HTR-8/SVneo (cell line): Measurements from ENCODE around the gene TBC1D5.
"Not testable (repeated sequence)": the region's sequence is repeated elsewhere in the genome, so short reads cannot be mapped to it uniquely, and the experiment has no call there.

ENCODE experiments used
- DNase-seq: peaks from one replicate; pipeline ENCODE4 v3.0.0; 2011; ENCODE audit warnings: low spot score, mixed read lengths; ENCODE audit not compliant: insufficient read length
- FAIRE-seq: peaks from 2 replicates; lab custom pipeline; 2011; peaks lifted over from hg19 to GRCh38; lab: Jason Lieb, UNC

TBC1D5 gene

DNA sequence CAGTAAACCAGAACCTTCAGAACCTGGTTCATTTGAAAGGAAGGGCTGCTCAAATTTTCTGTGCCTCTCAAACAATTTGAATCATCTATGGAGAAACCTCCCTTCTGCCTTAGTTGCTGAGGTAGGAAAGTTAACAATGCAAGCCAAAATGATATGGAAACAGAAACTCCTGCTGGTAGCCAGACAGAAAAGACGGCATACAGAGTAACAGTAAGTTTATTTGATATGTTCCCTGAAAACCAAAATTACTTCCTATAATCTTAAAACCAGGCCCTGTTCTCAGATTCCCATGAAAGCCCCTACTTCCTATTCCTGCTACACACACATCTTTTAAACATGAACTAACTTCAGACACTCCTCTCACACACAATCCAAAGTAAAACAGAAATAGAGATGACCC, 86.2 kb downstream of the TBC1D5 start:
- FAIRE-seq (no peak), DNase-seq (no peak)

DNA sequence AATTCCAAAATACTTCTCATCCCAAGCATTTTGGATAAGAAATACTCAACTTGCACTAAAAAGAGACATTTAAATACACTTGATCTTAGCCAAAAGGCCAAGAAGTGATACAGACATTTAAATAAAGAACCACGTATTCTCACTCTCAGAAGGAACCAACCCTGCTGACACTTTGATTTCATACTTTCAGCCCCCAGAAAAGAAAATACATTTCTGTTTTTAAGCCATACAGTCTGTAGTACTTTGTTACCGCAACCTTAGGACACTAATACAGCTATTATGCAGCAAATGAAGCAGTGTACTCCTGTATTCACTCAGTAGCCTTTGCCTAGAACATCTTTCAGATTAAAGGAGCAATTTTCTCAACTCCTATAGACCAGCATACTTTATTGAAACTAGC, 86.7 kb downstream of the TBC1D5 start:
- no peak for FAIRE-seq
- DNase-seq = no peak

DNA sequence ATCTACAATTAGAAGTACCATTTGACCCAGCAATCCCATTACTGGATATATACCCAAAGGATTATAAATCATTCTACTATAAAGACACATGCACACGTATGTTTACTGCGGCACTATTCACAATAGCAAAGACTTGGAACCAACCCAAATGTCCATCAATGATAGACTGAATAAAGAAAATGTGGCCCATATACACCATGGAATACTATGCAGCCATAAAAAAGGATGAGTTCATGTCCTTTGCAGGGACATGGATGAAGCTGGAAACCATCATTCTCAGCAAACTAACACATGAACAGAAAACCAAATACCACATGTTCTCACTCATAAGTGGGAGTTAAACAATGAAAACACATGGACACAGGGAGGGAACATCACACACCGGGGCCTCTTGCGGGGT, 92.7 kb downstream of the TBC1D5 start:
- not testable (repeated sequence) for FAIRE-seq

DNA sequence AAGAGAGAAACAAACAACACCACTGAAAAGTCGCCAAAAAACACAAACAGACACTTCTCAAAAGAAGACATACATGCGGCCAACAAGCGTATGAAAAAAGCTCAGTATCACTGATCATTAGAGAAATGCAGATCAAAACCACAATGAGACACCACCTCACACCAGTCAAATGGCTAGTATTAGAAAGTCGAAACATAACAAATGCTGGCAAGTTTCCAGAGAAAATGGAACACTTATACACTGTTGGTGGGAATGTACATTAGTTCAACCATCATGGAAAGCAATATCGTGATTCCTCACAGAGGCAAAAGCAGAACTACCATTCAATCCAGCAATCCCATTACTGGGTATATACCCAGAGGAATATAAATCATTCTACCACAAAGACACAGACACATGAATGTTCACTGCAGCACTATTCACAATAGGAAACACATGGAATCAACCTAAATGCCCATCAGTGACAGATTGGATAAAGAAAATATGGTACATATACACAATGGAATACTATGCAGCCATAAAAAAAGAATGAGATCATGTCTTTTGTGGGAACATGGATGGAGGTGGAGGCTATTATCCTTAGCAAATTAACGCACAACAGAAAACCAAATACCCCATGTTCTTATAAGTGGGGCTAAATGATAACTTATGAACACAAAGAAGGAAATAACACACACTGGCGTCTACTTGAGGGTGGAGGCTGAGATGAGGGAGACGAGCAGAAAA, 93.6 kb downstream of the TBC1D5 start:
- not testable (repeated sequence) for FAIRE-seq, DNase-seq

More for the DNA sequence above, 92.7 kb downstream of the TBC1D5 start:
- DNase-seq = not testable (repeated sequence)

DNA sequence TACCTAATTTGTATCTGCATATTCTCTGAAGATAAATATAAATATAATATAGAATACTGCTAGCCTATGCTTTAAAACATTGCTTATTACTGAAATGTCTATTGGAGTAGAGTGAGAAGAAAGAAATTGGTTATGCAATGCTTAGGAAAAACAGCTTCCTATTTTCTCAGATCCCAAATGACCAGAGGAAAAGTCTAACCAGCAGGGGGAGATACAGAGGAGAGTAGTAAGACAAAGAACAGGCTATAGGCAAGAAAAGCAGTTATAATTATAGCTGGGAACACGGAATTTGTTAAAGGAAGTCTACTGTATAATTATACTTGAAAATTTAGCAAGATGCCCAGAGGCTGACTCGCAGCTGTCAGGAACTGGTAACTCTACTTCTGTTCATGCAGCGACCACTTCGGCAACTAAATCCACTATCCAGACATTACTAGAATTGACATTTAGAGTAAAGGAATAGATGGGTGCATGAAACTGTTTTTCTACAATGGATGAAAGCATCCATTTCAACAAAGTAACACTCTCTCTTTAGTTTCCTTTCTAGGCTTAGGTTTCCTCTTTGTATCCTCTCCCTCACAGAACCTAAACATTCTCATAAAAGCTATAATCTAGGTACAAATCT, 97.2 kb downstream of the TBC1D5 start:
- FAIRE-seq = no peak
- DNase-seq = peak; percentile 8

DNA sequence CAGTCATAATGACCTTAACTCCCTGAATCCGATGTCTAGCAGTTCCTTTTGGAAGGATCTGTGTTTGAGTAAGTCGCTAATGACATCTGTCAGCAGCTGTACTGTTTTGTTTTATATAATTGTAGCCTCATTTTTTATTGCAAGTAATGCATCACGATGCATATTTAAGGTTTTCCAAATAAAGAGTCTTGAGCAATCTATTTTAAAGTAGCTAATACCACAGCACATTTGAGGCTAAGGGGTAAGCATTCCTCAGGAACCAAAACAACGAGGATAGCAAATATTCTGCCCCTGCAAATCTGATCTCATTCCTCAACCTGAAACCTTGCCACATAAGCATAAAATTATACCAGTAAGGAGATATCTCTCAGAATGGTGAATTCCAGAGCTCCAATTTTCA, 98.7 kb downstream of the TBC1D5 start:
- DNase-seq = no peak
- no peak for FAIRE-seq

DNA sequence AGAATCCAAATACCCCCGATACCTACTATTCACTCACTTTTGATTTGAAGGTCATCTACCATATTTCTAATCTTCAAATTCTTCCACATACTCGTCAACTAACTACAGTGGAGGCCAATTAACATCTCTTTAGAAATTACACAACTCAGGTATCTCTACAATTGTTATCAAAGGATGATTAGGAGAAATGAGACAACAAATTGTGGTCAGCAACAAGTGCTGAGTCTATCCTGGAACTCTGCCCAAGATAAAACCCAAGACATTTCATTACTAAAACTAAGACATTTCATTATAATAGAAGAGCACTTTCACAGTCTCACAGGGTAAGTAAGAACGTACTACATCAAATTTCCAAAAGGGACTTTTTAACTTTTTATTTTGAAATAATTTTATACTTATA, 100.0 kb downstream of the TBC1D5 start:
- DNase-seq (no peak), FAIRE-seq (no peak)

DNA sequence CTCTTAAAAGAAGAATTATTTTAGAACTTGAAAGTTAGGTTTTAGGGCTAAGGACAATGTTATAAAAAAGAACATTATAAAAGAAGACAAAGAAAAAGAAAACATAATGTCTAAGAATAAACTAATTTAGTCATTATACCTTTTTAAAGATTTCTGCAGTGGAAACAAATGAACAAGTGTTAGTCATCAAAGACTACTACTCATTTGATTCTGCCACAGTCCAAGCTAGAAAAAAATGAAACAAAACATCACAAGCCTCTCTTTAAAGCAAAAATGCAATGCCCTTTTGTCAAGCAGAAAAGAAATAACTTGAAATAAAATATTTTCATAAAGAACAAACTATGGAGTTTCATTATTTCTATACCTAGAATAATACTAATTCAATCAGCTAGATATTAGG, 102.0 kb downstream of the TBC1D5 start:
- FAIRE-seq (no peak), DNase-seq (no peak)

DNA sequence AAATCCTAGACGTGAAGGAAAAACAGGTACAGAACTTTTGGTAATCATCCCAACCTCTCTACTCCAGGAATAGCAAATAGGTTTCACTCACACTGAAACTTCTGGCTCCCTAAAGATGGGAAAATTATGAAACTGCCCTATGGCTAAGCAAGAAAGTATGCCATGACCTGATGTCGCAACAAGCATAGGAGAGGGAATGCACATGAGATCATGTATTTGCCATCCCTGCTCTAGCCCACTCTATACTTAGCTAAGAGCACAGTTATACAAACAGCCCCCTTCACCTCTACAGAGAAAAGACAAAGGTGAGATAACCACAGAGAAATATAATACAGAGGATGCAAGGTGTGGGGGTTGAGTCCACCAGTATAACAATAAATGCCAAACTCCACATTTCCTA, 102.7 kb downstream of the TBC1D5 start:
- DNase-seq = peak; percentile 44
- FAIRE-seq = peak; percentile 63

DNA sequence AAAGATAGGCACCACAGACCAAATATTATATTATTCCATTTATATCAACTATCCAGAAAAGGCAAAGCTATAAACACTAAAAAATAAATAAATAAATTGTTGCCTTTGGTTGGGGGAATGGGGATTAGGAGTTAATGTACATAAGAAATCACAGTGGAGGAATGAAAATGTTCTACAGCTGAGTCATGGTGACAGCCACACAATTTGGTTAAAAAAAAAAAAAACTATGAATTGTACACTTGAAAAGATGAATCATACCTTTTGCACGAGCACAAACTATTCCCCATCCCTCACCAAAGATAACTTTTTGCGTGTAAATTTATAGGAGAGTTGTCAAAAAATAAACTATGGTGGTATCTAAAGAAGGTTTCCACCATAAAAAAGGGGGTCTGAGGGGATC, 103.2 kb downstream of the TBC1D5 start:
- DNase-seq (peak; percentile 7), FAIRE-seq (no peak)

DNA sequence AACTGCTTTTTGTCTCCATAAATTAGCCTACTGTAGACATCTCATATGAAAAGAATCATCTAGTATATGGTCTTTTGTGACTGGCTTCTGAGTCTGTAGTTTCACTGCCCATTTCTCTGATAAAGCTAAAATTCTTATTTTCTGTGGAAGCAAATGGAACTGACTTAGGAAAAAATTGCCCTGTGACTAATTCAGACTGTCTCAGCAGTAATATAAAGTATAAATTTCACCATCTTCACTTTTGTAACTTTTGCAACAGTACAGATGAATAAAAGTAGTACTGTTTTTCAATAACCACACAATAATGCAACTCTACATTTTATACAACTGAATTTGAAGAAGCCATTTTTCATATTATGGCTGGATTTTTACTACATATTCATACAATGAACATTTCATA, 104.1 kb downstream of the TBC1D5 start:
- DNase-seq (no peak), FAIRE-seq (no peak)

DNA sequence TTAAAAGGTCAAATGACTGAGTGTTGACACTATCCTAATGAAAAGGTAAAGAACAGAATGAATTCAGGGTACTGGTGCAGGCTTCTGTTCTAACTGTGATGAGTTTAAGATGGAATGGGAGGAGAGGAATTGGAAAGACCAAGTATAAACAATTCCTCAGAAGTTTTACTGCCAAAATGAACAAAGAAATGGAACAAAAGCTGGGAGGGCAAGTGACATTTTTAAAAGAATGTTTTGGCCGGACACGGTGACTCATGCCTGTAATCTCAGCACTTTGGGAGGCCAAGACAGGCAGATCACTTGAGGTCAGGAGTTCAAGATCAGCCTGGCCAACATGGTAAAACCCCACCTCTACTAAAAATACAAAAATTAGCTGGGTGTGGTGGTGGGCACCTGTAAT, 106.8 kb downstream of the TBC1D5 start:
- FAIRE-seq, DNase-seq: not testable (repeated sequence)

DNA sequence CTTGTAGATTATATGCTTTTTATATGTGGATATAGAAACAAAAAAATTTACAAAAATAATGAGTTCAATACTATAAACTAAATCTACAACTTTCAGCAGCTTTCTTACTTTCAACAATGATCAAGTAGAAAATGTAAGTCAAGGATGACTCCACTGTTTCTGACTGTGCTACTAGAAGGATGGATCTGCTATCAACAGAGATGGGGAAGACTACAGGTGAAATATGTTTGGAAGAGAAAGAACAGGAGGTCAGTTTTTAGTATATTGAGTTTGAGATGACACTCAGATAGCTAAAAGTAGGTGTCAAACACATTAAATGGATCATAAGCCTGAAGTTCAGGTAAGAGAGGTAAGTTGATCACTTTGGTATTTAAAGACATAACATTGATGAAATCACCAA, 107.5 kb downstream of the TBC1D5 start:
- no peak for FAIRE-seq
- no peak for DNase-seq

DNA sequence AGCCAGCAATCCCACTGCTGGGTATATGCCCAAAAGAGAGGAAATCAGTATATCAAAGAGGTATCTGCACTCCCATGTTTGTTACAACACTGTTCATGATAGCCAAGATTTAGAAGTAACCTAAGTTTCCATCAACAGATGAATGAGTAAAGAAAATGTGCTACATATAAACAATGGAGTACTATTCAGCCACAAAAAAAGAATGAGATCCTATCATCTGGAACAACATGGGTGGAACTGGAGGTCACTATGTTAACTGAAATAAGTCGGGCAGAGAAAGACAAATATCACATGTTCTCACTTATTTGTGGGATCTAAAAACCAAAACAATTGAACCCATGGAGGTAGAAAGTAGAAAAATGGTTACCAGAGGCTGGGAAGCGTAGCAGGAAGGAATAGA, 108.2 kb downstream of the TBC1D5 start:
- DNase-seq = no peak
- no peak for FAIRE-seq

DNA sequence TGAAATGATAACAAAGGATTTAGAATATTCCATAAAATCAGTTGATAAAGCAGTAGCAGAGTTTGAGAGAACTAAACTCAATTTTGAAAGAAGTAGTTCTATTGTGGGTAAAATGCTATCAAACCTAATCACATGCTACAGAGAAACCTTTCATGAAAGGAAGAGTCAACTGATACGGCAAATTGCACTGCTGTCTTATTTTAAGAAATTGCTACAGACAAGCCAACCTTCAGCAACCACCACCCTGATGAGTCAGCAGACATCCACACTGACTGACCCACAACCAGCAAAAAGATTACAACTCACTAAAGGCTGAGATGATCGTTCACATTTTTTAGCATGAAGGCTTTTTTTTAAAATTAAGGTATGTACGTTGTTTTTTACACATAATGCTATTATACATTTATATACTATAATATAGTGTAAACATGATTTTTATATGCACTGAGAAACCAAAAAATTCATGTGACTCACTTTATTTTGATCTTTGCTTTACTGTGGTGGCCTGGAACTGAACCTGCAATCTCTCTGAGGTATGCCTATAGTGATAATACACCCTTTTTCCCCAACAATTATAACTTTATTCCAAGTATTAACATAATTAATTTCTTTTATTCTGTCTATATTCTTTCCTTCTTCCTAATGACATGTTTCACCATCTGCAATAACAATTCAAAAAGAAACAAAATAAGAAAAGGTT, 109.9 kb downstream of the TBC1D5 start:
- DNase-seq (peak; percentile 14), FAIRE-seq (no peak)

DNA sequence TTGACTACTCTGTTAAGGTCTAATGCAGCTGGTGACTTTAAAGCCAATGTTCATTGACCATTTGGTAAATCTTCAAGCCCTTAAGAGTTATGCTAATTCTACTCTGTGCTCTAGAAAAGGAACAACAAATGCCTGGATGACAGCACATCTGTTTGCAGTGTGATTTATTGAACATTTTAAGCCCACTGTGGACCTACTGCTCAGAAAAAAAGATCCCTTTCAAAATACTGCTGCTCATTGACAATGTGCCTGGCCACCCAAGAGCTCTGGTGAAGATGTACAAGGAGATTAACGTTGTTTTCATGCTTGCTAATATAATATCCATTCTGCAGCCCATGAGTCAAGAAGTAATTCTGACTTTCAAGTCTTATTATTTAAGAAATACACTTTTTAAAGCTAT, 110.8 kb downstream of the TBC1D5 start:
- no peak for DNase-seq
- FAIRE-seq = no peak

DNA sequence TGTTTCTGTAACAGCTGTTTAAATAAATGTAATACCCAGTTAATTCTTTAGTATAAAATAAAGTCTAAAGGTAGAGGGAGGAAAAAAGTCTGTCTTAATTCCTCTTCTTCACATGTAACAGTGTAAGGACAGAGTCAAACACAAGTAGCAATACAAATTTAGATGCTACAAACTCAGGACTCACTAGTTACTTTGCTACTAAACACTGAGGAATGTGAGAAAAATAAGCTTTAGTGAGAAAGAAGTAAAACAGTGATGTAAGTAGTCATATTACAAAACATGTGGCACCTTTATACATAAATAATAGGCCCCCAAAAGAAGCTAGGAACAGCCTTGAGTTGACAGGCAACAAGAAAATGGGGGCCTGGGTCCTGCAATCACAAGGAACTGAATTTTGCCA, 113.0 kb downstream of the TBC1D5 start:
- no peak for FAIRE-seq
- no peak for DNase-seq

DNA sequence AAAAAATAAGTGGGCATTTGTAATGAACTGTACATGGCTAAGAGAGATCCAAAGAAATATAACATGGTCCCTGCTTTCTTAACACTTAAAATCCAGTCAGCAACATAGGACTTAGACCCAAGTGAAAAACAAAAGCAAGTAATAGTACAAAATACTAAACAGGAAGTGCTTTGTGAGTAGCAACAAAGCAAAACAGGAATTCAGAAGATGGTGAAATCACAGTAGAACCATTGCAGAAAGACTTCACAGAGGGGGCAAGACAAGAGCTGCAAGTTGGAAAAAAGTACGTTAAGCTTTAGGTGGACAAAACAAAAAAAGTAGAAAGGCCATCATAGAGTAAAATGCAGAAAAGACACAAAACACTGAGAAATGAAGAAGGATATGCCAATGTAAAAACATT, 116.0 kb downstream of the TBC1D5 start:
- no peak for FAIRE-seq
- no peak for DNase-seq

DNA sequence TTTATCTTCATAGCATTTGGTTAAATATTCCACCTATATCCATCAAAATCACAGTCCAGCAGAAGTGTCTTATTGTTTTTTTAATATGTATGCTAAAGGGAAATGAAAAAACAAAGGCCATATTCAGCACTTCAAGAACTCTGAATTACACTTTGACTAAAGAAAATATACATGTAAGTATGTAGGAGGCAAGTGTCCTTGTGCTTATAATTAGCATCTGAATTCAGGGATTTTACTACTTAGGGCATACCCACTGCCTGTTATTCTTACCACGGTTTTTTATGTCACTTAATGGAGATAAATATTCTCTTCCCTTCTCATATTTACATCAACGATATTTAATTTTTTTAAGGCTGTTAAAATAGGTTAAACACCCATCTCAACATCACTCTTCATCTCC, 117.3 kb downstream of the TBC1D5 start:
- no peak for DNase-seq
- no peak for FAIRE-seq

DNA sequence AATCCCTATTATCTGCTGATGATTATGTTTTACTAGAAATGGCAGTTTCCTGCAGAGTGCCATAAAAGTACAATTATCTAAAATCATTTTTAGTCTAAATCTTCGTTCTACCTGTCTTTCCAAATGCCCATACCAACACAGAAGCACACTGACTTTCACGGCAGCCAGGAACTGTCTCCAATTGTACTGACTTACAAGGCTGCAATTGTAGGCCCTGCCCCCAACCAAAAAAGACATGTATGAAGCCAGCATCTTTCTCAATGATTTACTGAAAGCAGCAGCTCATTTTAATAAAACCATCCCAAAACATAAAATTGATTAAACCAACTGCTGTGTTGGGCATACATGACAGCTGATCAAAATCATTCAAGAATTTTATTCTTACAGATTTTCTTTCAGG, 119.0 kb downstream of the TBC1D5 start:
- DNase-seq (no peak), FAIRE-seq (no peak)

DNA sequence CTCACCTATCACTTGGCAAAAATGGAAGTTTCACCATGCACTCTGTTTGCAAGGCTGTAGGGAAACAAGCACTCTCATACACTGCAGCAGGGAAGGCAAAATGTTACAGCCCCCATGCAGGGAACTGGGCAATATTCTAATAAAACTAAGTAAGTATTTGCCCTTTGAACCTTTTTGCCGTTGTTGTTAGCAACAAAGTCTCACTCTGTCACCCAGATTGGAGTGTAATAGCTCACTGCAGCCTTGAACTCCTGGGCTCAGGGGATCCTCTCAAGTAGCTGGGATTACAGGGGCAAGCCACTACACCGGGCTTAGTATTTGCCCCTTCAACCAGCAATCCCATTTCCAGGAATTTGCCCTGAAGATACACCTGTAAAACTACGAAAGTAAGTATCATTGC, 122.5 kb downstream of the TBC1D5 start:
- DNase-seq = no peak
- FAIRE-seq = no peak
